Hematopoietic multipotent progenitor cell treated with erythropoietin and hydrocortisone succinate and interleukin-3 and kit ligand, for 15 days (in vitro differentiated cells): ENCODE measurements around the gene SEC14L2.

Experiments used
- DNase-seq: peaks from one replicate; pipeline ENCODE4 v3.0.0-alpha.2; 2015; ENCODE audit warnings: low spot score

The SEC14L2 gene

DNA sequence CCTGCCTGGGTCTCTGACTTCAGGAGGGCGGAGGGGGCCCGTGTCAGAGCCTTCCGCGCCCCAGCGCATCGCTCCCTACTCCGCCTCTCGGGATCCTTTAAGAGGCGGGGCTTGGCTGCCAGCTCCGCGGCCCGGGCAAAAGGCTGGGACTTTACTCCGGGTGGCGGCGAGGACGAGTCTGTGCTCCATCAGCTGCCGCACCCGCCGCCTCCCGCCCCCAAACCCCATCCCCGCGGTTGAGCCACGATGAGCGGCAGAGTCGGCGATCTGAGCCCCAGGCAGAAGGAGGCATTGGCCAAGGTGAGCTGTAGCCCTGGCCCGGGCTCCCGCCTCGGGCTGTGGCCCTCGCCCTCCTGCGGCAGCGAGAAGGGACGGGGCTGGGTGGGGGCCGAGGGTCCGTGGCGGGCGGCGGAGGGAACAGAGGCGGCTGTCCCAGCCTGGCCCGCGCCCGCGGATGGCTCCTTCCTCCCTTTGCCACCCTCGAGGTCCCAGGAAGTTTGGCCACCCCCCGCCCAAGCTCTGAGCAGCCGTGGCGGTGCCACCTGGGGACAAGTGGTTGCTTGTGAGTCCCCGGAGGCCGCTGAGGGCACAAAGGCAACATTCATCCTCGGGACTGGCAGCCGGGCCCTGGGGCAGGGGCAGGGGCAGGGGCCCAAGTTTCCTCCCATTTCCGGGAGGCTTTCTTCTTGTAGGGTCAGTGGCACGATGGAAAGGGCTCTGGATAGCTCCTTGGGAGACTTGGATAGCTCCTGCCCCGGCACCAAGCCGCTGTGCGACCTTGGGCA is at the start of gene SEC14L2:
TSS of gene SEC14L2 (plus strand) at position 148 of the 785 bp plus-strand sequence. CDS start at position 247, 99 bp downstream.
- peak; percentile 72 for DNase-seq

DNA sequence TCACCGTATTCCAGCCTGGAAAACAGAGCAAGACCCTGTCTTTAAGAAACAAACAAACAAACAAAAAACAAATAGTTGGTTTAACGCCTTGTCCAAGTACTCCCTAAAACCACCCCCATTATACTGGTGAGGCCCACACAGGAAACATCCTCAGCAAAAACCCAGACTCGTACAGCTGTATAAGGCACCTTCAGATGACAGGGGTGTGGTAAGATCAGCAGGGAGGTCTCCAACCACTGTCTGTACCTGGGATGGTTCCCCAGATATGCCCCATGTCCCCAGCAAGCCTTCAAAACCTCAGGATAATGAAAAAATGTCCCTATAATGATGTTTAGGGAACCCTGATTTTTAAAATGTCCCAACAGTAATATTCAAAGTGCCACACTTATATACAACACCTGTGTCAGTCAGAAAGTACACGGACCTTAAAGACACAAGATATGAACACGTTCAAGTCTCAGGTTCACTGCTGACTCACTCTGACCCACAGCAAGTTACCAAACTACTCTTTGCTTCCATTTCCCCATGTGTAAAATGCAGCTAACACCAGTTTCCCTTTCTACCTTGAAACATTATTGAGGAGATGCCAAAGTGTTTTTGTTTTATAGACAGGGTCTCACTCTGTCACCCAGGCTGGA is 49.4 kb upstream of the SEC14L2 start:
- no peak for DNase-seq

DNA sequence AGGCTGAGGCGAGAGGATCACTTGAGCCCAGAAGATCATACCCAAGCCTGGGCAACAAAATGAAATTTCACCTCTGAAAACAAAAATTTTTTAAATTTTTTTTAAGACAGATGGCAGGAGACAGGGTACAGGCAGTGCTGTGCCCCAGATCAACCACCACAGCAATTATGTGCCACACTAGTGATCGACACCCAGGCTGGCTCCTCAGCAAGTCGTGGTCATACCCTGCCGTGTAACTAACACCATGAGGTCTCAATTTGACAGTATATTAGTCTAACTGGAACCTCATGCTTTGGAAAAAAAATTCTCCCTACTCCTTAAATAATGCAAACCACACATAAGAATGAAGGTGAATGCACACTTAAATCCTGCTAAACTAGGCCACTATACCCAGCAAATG is 48.4 kb upstream of the SEC14L2 start:
- DNase-seq: no peak

- no peak for DNase-seq
Observed at GRCh38 chr22:30348809-30349208, 48.0 kb upstream of the SEC14L2 start.

DNA sequence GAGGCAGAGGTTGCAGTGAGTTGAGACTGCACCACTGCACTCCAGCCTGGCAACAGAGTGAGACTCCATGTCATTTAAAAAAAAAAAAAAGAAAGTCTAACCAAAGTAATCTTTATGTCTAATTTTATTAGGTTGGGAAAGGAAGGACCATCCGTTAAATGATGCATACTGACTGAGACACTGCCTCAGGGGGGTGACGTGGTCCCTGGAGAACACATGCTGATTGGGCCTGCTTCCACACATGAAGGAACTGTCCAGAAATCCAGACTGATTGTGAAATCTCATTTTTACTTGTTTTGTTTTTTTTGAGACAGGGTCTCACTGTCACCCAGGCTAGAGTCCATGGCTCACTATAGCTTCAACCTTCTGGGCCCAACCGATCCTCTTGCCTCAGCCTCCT is 45.6 kb upstream of the SEC14L2 start:
- DNase-seq: no peak

- DNase-seq: no peak
Observed at GRCh38 chr22:30354644-30355043, 42.2 kb upstream of the SEC14L2 start.

DNA sequence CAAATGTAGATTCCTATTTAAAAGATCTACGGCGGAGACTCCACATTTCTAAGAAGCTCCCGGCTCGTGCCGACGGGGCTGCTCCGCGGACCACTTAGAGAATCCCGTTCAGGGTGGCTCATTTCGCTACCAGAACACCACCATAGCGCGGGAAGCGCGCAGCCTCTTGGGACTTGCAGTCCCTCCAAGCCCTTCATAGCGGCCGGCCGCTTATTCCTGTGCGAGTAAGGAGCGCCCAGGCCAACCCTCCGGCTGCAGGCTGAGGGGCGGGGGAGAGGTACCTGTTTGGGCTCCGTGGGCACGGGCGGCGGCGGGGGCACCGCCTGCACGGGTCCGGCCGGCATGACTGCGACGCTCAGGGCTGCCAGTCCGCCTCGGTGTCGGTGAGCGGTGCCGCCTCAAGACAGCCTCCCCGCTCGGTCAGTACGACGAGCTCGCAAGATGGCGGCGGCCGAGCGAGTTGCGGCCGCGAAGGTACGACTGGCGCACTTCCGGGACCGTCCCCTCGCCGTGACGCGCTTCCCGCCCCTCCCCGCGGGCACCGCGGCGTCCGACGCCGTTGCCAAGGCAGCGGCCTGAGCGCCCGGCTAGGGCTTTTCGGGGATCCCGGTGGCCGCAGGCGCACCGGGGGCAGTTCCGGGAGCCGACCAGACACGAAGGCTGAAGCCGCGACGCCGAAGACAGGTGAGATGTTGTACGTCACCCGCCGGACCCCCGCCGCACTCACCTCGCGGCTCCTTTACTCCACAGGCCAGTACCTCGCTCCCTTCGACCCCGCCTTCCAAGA is 40.2 kb upstream of the SEC14L2 start, which contains the start of the genes CCDC157 and SF3A1:
TSS of gene CCDC157 (plus strand) at position 559 of the 787 bp plus-strand sequence. CDS start 8,994 bp downstream, outside the sequence.
TSS of gene SF3A1 (minus strand) at position 446 of the 787 bp plus-strand sequence. CDS start at position 344, 102 bp downstream.
- DNase-seq: peak; percentile 91

GRCh38 chr22:30357236-30357570 is 39.6 kb upstream of the SEC14L2 start:
- no peak for DNase-seq

DNA sequence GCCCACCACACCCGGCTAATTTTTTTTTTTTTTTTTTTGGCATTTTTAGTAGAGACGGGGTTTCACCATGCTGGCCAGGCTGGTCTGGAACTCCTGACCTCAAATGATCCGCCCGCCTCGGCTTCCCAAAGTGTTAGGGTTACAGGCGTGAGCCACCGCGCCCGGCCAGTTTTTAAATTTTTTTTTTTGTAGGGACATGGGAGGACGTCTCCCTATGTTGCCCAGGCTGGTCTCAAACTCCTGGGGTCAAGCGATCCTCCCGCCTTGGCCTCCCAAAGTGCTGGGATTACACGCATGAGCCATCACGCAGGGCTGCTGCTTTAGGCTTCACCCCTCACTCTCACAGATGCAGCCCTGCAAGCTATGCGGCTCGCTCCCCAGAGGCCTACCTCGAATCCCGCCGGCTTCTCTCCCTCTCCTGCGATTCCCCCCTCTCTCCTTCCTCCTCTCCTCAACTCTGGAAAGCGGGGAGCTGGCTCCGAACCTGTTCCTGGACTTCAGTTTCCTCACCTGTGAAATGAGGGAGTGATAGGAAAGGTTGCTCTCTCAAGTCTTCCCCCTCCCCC is 39.1 kb upstream of the SEC14L2 start:
- DNase-seq: no peak

GRCh38 chr22:30358541-30358940 is 38.3 kb upstream of the SEC14L2 start:
- no peak for DNase-seq

- peak; percentile 13 for DNase-seq
Observed at GRCh38 chr22:30361916-30362650, 34.7 kb upstream of the SEC14L2 start.

DNA sequence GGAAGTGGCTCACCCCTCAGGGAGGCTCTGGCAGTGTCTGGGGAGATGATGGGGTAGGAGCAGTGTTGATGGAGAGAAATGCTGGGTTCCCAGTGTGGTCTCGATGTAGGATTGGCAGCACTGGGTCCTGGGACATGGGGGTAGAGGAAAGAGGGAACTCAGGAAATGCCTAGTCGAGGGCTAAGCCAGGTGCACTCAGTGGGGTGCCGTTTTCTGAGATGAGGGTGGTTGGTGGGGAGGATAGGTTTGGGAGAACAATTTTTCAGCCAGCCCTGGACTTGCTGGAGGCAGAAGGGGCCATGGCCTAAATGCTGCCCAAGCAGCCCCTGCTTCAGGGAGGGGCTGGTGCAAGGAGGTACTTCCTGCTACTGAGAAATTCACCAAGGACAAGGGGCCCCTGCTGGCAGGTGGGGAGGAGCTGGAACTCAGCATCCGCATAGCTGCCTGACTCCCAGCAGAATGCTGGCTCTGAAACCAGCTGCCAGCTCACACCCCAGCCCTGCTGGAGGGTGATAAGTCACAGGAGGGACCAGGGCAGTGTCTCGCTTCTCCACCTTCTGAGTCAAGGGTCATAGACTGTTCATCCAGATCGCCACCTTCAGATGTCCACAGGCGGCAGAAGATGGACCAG is 34.1 kb upstream of the SEC14L2 start:
- DNase-seq: peak; percentile 88

DNA sequence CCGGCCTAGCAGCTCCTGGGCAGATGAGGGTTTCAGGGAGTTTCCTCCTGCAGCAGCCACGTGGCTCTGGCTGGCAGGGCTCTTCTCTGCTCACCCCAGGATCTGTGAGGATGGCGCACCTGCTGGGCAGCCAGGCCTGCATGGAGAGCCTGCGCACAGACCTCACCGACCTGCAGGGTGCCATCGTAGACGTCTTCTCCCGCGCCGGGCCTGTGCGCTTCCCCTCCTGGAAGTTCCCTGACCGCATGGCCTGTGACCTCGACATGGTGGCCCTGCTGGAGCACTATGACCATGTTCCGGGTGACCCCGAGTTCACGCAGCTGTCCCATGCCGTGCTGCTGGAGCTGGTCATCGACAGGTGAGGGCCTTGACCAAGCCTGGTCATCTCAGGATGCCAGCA is 30.9 kb upstream of the SEC14L2 start:
- DNase-seq: no peak

DNA sequence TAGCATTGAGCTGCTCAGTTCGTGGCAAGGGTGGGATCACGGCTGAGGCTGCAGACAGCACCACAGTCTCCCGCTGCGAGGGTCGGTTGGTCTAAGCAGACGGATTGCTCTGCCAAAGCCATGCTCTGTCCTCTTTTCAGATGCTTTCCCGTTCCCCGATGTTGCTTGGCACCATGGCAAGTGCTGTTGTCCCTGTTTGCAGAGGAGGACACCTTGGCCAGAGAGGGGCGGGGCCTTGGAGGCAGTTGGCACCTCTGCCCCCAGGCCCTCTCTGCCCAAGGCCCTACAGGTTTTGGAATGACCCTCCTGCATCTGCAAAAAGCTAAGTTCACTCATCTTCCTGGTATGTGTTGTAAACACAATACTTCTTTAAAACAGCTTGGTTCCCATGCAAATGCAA is 28.4 kb upstream of the SEC14L2 start:
- DNase-seq: no peak

- DNase-seq: no peak
Observed at GRCh38 chr22:30370641-30371230, 26.1 kb upstream of the SEC14L2 start.

GRCh38 chr22:30371321-30371720 is 25.5 kb upstream of the SEC14L2 start:
- no peak for DNase-seq

- no peak for DNase-seq
Observed at GRCh38 chr22:30371981-30372380, 24.8 kb upstream of the SEC14L2 start.

GRCh38 chr22:30372915-30373314 is 23.9 kb upstream of the SEC14L2 start:
- no peak for DNase-seq

DNA sequence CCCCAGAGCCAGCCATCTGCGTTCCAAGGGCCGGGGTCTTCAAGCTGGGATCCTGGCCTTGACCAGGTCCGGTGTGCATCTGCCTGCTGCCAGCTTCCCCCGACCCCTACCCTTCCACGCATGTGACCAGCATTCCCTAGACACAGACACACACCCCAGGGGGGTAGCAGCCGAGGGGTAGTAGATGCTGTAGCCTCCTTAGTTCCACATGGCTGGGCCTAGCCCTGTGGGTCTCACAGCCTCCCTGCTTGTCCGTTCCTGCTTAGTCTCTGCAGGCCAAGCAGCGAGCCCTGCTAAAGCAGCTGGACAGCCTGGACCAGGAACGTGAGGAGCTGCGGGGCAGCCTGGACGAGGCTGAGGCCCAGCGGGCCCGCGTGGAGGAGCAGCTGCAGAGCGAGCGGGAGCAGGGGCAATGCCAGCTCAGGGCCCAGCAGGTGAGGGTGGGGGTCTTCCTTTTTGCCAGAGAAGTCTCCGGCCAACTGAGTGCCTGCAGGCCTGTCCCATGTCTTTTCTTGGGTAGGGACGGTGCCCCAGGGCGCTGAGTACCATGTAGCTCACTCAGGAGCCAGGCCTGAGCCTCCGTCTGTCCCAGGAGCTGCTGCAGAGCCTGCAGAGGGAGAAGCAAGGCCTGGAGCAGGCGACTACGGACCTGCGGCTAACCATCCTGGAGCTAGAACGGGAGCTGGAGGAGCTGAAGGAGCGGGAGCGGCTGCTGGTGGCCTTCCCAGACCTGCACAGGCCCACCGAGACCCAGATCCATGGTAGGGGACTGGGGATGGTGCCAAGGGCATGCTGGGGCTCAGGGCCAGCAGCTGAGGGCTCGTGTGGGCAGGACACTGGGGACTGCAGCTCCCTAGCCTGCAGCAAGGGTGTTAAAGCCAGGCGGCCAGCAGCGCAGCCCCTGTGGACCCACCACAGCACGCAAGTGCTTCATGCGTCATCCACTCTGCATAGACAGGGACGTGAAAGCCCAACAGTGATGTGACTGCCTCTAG is 23.2 kb upstream of the SEC14L2 start:
- no peak for DNase-seq
